ENCODE measurements around the gene MERTK. TPM values are rescaled to one million over a fixed set of nuclear protein-coding genes. Genes with fewer than 3 reads are reported as not detected.

Gene MERTK
- total and polyA plus RNA-seq, 2 donors (not counting 1 experiment from before 2014, with no cell fraction given) = 0.34 to 6.6 TPM

DNA sequence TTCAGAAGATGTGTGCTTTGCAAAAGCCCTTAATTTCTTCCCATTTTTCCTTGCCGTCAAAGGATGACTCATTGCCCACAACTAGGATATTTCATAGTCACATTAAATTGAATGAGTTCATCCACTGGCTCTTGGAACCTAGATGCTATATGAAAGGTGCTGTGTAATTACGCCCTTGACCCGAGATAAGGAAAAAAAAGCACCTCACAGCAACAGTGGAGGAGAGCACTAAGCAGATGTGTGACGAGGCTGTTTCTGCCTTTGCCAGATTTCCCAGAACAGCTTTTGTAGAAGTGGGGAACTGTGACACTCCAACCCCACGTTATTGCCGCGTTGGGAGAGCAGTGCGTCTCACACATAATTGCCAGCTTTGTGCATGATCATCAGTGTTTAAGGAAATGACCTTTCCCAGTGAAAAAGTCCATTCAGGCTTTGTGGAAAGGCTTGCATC is 123.4 kb downstream of the MERTK start:
- peak; percentile 28 to 76 for DNase-seq (ENCODE audit: low read depth in 2 of 2)
- H3K9ac ChIP-seq (ENCODE audit: insufficient read depth, low read length) = no peak overlapping the region
- peaks cover 6% of the 10 kb centered on the region for H3K27me3 ChIP-seq (ENCODE audit: control insufficient read depth, insufficient read depth, low read length)
- H3K36me3 ChIP-seq (ENCODE audit: control insufficient read depth, insufficient read depth, low read length) = no peaks in the 10 kb centered on the region
- no peaks in the 10 kb centered on the region for H3K79me2 ChIP-seq (ENCODE audit: control insufficient read depth, insufficient read depth, low read length)
- H3K9me3 ChIP-seq (ENCODE audit: control insufficient read depth, insufficient read depth, low read depth, low read length) = no peaks in the 10 kb centered on the region
- no peaks in the 10 kb centered on the region for H3K4me1 ChIP-seq (ENCODE audit: control insufficient read depth, extremely low read depth, insufficient read depth, low read length)
- H3K27ac ChIP-seq (ENCODE audit: insufficient read depth, low read length) = no peak overlapping the region
- no peaks in the 10 kb centered on the region for H4K20me1 ChIP-seq (ENCODE audit: control insufficient read depth, extremely low read depth, insufficient read depth, low read length)
- H3K4me2 ChIP-seq (ENCODE audit: extremely low read depth, insufficient read depth, low read length) = no peak overlapping the region
- H3K4me3 ChIP-seq (replicated peaks in 1 of 4; ENCODE audit: control extremely low read depth in 1 of 4, insufficient read depth in 1 of 4, low read depth in 3 of 4, low read length in 4 of 4) = no peak overlapping the region
- no peak for TF ChIP-seq EZH2 (IDR thresholded peaks at IDR 0.05; ENCODE audit: low read length, missing control alignments)
- no peak overlapping the region for H2AFZ ChIP-seq (ENCODE audit: low read length)

DNA sequence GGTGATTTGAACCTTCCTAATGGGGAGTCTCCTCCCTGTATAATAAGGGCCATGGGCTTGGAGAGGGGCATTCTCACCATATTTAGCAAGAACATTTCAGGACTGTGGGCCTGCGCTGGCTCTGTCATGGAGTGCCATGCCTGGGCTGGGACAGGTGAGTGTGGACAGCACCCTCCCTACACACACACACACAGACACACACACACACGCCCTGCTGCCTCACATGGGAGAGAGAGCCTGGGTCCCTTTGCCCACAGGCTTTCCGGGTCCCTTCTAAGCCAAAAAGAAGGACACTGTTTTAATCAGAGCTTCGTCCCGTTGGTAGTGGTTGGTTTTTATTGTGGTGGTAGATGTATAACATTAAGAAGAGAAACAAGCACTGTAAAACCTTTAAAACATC is 125.3 kb downstream of the MERTK start:
- TF ChIP-seq, protein P1, sequence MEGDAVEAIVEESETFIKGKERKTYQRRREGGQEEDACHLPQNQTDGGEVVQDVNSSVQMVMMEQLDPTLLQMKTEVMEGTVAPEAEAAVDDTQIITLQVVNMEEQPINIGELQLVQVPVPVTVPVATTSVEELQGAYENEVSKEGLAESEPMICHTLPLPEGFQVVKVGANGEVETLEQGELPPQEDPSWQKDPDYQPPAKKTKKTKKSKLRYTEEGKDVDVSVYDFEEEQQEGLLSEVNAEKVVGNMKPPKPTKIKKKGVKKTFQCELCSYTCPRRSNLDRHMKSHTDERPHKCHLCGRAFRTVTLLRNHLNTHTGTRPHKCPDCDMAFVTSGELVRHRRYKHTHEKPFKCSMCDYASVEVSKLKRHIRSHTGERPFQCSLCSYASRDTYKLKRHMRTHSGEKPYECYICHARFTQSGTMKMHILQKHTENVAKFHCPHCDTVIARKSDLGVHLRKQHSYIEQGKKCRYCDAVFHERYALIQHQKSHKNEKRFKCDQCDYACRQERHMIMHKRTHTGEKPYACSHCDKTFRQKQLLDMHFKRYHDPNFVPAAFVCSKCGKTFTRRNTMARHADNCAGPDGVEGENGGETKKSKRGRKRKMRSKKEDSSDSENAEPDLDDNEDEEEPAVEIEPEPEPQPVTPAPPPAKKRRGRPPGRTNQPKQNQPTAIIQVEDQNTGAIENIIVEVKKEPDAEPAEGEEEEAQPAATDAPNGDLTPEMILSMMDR (conservative IDR thresholded peaks at IDR 0.05 in 1 of 2, IDR thresholded peaks at IDR 0.05 in 1 of 2; ENCODE audit: low read depth in 1 of 2, low read length in 2 of 2) = no peak
- no peak for TF ChIP-seq EZH2 (IDR thresholded peaks at IDR 0.05; ENCODE audit: low read length, missing control alignments)
- no peak for DNase-seq (ENCODE audit: low read depth in 2 of 2)
- Histone ChIP-seq H3K4me2 (ENCODE audit: extremely low read depth, insufficient read depth, low read length) (no peak overlapping the region), H4K20me1 (ENCODE audit: control insufficient read depth, extremely low read depth, insufficient read depth, low read length) (no peaks in the 10 kb centered on the region), H2AFZ (ENCODE audit: low read length) (no peak overlapping the region), H3K9me3 (ENCODE audit: control insufficient read depth, insufficient read depth, low read depth, low read length) (no peaks in the 10 kb centered on the region), H3K9ac (ENCODE audit: insufficient read depth, low read length) (no peak overlapping the region), H3K36me3 (ENCODE audit: control insufficient read depth, insufficient read depth, low read length) (no peaks in the 10 kb centered on the region), H3K79me2 (ENCODE audit: control insufficient read depth, insufficient read depth, low read length) (no peaks in the 10 kb centered on the region), H3K27me3 (ENCODE audit: control insufficient read depth, insufficient read depth, low read length) (peaks cover 6% of the 10 kb centered on the region), H3K4me1 (ENCODE audit: control insufficient read depth, extremely low read depth, insufficient read depth, low read length) (no peaks in the 10 kb centered on the region), H3K27ac (ENCODE audit: insufficient read depth, low read length) (no peak overlapping the region), H3K4me3 (replicated peaks in 1 of 4; ENCODE audit: control extremely low read depth in 1 of 4, insufficient read depth in 1 of 4, low read depth in 3 of 4, low read length in 4 of 4) (no peak overlapping the region)

DNA sequence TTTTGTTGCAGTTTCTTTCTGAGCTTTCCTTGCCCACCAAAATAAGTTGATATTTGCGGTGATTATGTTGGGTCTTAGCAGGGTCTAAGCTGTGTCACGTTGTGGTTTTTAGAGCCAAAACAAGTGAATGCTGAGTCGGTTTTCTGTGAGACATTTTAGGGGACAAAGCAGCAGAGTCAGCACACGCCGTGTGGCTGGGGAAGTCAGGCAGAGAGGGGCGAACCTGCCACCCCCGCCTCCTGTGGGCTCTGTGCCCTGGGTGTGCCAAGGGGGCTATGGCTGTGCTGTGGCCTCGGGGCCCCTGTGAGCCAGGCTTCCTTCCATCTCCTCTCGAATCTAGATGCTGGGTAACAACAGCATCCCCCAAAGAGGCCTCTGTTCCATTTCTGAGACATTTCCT is 125.8 kb downstream of the MERTK start:
- H3K4me1 ChIP-seq (ENCODE audit: control insufficient read depth, extremely low read depth, insufficient read depth, low read length) = no peaks in the 10 kb centered on the region
- H3K36me3 ChIP-seq (ENCODE audit: control insufficient read depth, insufficient read depth, low read length) = no peaks in the 10 kb centered on the region
- H4K20me1 ChIP-seq (ENCODE audit: control insufficient read depth, extremely low read depth, insufficient read depth, low read length) = no peaks in the 10 kb centered on the region
- H3K9me3 ChIP-seq (ENCODE audit: control insufficient read depth, insufficient read depth, low read depth, low read length) = no peaks in the 10 kb centered on the region
- H2AFZ ChIP-seq (ENCODE audit: low read length) = no peak overlapping the region
- H3K27ac ChIP-seq (ENCODE audit: insufficient read depth, low read length) = no peak overlapping the region
- H3K79me2 ChIP-seq (ENCODE audit: control insufficient read depth, insufficient read depth, low read length) = no peaks in the 10 kb centered on the region
- H3K9ac ChIP-seq (ENCODE audit: insufficient read depth, low read length) = no peak overlapping the region
- TF ChIP-seq, protein P1 (conservative IDR thresholded peaks at IDR 0.05 in 1 of 2, IDR thresholded peaks at IDR 0.05 in 1 of 2; ENCODE audit: low read depth in 1 of 2, low read length in 2 of 2) = no peak
- TF ChIP-seq EZH2 (IDR thresholded peaks at IDR 0.05; ENCODE audit: low read length, missing control alignments) = no peak
- no peak for DNase-seq (ENCODE audit: low read depth in 2 of 2)
- no peak overlapping the region for H3K4me3 ChIP-seq (replicated peaks in 1 of 4; ENCODE audit: control extremely low read depth in 1 of 4, insufficient read depth in 1 of 4, low read depth in 3 of 4, low read length in 4 of 4)
- peaks cover 3% of the 10 kb centered on the region for H3K27me3 ChIP-seq (ENCODE audit: control insufficient read depth, insufficient read depth, low read length)
- no peak overlapping the region for H3K4me2 ChIP-seq (ENCODE audit: extremely low read depth, insufficient read depth, low read length)
